ENCODE results near the gene PCSK4.

PCSK4 gene

DNA sequence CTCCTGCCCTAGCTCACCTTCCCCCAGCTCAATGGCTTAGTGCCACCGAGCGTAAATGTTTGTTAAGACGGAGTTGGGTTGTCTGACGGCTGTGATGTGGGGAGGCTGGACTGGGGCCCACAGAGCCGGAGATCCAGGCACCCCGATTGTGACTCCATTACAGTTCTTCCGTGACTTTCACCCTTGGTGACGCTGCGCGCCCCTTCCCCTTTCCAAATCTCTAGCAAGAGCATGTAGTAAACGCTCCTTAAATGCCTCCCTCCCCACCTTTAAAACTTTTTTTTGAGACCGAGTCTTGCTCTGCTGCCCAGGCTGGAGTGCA, 1.7 kb upstream of the PCSK4 start:
- no peak overlapping the region for H3K9ac ChIP-seq (ENCODE audit: low read depth, low read length)
- H3K4me3 ChIP-seq (ENCODE audit: low read length): peak overlapping the region; percentile 65
- H3K4me1 ChIP-seq (ENCODE audit: insufficient read depth, low read length): 0 out of 2 replicates have a peak, but pooled peaks cover 3% of the 10 kb centered on the region
- no peak overlapping the region for H3K27ac ChIP-seq (ENCODE audit: low read depth, low read length)
- H3K9me3 ChIP-seq (ENCODE audit: insufficient read depth, low read depth, low read length): no peaks in the 10 kb centered on the region
- H3K36me3 ChIP-seq (ENCODE audit: insufficient read depth, low read length): no peaks in the 10 kb centered on the region
- peaks cover 30% of the 10 kb centered on the region for H3K27me3 ChIP-seq (ENCODE audit: insufficient read depth, low read length)
- 79% methylated on average over 12 of the region's 12 CpGs for WGBS

DNA sequence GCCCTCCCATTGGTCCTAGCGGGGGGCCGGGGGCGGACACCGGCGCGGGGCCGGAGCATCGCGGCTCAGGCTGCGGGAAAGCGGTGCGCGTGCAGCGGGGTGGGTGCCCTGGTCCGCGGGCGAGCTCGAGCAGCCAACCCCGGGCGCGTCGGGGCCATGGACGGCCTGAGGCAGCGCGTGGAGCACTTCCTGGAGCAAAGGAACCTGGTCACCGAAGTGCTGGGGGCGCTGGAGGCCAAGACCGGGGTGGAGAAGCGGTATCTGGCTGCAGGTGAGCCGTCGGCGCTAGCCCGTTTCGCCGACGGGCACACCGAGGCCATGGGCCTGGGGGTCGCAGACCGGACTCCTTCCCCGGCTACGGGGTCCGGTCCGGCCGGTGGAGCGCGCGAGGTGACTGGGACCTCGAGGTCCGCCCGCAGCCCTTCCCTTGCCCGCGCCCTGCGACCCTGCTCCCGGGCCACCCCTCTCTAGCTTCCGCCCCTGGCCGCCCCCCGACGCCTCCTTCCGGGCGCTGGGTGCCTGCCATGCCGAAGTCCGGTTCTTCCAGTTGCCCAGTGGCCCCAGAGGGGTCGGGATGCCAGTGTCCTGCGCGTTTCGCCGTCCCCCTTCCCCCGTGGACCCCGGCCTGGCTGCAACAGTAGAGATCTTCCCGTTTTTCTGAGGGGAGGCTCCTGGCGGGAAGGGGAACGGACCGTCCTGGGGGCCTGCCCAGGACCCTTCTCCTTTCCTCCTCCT, 1.1 kb upstream of the PCSK4 start, which contains the start of gene REEP6:
TSS of gene REEP6 (plus strand) at position 68 of the 735 bp plus-strand sequence. CDS start at position 157, 89 bp downstream.
- Histone ChIP-seq H3K9me3 (ENCODE audit: insufficient read depth, low read depth, low read length) (no peaks in the 10 kb centered on the region), H3K4me1 (ENCODE audit: insufficient read depth, low read length) (0 out of 2 replicates have a peak, but pooled peaks cover 3% of the 10 kb centered on the region), H3K27me3 (ENCODE audit: insufficient read depth, low read length) (peaks cover 30% of the 10 kb centered on the region), H3K27ac (ENCODE audit: low read depth, low read length) (peak within 1 kb of the TSS; percentile 54; the same call in 1 of the 2 replicates), H3K9ac (ENCODE audit: low read depth, low read length) (peak within 1 kb of the TSS; percentile 82), H3K36me3 (ENCODE audit: insufficient read depth, low read length) (no peaks in the 10 kb centered on the region), H3K4me3 (ENCODE audit: low read length) (peak within 1 kb of the TSS; percentile 82)
- 7% methylated on average over 73 of the region's 73 CpGs for WGBS

DNA sequence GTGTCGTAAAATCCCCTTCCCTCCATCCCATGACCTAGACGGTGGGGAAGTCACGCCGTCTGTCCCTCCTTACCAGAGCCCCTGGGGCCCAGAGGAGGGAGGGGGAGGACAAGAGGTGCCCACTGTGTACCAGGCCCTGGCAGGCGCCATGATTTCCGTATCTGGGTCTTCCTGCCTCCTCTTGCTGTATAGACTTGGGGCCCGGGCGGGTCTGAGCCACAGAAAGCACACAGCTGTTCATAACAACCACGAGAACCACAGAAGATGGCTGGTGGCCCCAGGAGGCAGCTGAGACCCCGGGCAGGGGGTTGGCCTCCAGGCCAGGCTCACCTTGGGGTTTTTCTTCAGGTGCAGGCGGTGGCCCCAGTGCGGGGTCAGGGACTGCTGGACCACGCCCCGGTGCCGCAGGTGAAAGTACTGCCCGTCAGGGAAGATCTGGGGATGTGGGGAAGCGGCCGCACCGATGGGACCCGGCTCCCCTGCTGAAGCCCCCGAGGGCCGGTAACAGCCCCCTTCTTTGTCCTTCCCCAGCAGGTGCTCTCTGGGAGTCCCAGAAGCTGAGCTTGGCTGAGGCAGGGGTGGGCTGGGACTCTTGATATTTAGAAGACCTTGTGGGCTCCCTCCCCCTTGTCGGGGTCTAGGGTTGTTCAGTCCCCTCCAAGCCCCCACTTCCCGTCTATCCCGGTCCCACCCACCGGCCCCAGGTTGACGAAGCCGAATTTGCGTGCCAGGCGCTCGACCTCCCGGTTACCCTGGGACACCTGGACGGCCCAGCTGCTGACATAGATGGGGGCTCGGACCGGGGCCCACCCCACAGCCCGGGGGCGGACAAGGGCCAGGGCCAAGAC, 463 bp downstream of the PCSK4 start:
- peaks cover 30% of the 10 kb centered on the region for H3K27me3 ChIP-seq (ENCODE audit: insufficient read depth, low read length)
- H3K4me1 ChIP-seq (ENCODE audit: insufficient read depth, low read length): 0 out of 2 replicates have a peak, but pooled peaks cover 3% of the 10 kb centered on the region
- peak overlapping the region; percentile 68 for H3K9ac ChIP-seq (ENCODE audit: low read depth, low read length)
- 34% methylated on average over 37 of the region's 37 CpGs for WGBS
- H3K27ac ChIP-seq (ENCODE audit: low read depth, low read length): no peak overlapping the region
- H3K4me3 ChIP-seq (ENCODE audit: low read length): peak overlapping the region; percentile 82
- no peaks in the 10 kb centered on the region for H3K36me3 ChIP-seq (ENCODE audit: insufficient read depth, low read length)
- no peaks in the 10 kb centered on the region for H3K9me3 ChIP-seq (ENCODE audit: insufficient read depth, low read depth, low read length)

DNA sequence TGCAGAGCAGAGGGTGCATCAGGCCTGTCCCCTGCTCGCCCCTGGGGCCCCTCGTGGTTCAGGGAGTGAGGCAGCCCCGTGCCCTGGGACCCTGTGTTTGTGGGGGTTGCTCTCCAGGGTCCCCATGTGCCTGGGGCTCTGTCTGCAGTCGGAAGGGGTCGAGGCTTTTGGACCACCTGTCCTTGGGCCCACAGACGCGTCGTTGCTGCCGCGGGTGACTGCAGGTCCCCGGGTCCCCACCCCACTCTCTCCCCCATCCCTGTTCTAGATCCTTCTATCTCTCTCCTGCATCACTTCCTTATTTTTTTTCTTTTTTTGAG, 1.9 kb downstream of the PCSK4 start:
- Histone ChIP-seq H3K36me3 (ENCODE audit: insufficient read depth, low read length) (no peaks in the 10 kb centered on the region), H3K27me3 (ENCODE audit: insufficient read depth, low read length) (peaks cover 22% of the 10 kb centered on the region), H3K4me1 (ENCODE audit: insufficient read depth, low read length) (0 out of 2 replicates have a peak, but pooled peaks cover 3% of the 10 kb centered on the region), H3K4me3 (ENCODE audit: low read length) (no peak overlapping the region), H3K27ac (ENCODE audit: low read depth, low read length) (no peak overlapping the region), H3K9ac (ENCODE audit: low read depth, low read length) (no peak overlapping the region), H3K9me3 (ENCODE audit: insufficient read depth, low read depth, low read length) (no peaks in the 10 kb centered on the region)
- WGBS: 94% methylated on average over 11 of the region's 11 CpGs

DNA sequence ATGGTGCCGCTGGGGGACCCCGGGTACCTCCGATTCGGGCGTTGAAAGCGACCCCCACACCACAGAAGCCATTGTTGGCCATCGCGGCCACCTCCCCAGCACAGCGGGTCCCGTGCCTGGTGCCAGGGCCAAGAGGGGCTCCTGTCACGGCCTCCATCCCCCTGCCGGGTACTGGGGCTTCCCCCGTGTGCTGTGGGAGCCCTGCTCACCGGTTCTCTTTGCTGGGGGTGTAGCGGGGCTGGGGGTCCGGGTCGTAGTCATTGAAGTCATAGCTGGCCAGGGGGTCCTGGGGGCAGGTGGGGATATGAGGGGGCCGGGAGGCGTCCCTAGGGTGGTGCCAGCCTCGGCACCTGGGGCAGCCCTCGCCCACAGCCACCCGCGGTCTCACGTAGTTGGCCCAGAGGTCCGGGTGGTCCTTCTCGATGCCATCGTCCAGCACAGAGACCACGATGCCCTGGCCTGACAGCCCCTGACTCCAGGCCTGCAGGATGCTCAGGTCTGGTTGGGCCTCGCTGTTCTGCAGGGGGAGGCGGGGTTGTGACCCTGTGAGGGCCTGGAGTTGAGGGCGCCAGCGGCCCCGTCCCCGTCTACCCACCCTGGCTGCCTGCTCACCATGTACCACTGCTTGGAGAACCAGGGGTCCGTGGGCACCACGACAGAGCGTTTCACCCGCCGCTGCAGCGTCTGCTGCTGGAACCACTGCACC, 2.4 kb downstream of the PCSK4 start:
- 0 out of 2 replicates have a peak, but pooled peaks cover 3% of the 10 kb centered on the region for H3K4me1 ChIP-seq (ENCODE audit: insufficient read depth, low read length)

DNA sequence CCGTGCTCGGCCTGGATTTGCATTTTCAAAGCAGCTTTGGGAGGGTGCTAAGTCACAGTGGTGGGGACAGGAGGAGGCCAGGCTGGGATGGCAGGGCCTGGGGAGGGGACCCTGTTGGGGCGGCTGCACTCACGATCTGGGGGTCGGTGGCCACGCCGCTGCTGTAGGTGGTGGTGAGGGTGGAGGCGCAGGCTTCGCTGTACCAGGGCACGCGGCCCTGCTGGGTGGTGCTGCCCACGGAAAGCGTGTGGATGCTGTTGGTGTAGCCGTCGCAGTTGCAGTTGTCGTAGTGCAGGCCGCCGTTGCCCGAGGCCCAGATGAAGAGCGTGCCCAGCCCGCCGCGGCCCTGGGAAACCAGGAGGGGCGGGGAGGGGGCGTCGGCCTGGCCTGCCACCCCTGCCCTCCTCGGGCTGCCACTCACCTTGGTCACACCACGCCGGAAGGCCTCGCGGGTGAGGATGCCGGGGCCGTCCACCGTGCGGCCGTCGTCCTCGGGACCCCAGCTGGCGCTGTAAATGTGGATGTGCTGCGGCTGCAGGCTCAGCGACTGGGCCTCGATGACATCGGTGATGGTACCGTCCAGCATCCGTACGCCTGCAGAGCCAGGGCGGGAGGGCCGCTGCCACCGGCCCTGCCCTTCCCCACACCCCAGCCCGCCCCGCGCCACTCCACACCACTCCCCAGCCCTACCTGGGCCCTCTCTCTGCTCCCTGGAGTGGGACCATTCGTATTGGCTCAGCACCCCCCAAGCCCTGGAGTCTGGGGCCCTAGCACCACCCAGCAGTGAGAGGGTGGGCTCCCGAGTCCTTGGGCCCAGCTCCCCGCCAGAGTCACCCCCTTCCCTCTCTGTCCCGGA, 3.2 kb downstream of the PCSK4 start:
- H3K36me3 ChIP-seq (ENCODE audit: insufficient read depth, low read length): no peaks in the 10 kb centered on the region
- H3K9me3 ChIP-seq (ENCODE audit: insufficient read depth, low read depth, low read length): no peaks in the 10 kb centered on the region
- no peak overlapping the region for H3K9ac ChIP-seq (ENCODE audit: low read depth, low read length)
- H3K27me3 ChIP-seq (ENCODE audit: insufficient read depth, low read length): peaks cover 9% of the 10 kb centered on the region
- H3K4me3 ChIP-seq (ENCODE audit: low read length): no peak overlapping the region
- H3K27ac ChIP-seq (ENCODE audit: low read depth, low read length): no peak overlapping the region
- WGBS: 93% methylated on average over 56 of the region's 56 CpGs
- H3K4me1 ChIP-seq (ENCODE audit: insufficient read depth, low read length): 0 out of 2 replicates have a peak, but pooled peaks cover 3% of the 10 kb centered on the region

More for the DNA sequence above, 2.4 kb downstream of the PCSK4 start:
- no peaks in the 10 kb centered on the region for H3K9me3 ChIP-seq (ENCODE audit: insufficient read depth, low read depth, low read length)
- no peak overlapping the region for H3K4me3 ChIP-seq (ENCODE audit: low read length)
- WGBS: 93% methylated on average over 40 of the region's 40 CpGs
- no peak overlapping the region for H3K9ac ChIP-seq (ENCODE audit: low read depth, low read length)
- no peak overlapping the region for H3K27ac ChIP-seq (ENCODE audit: low read depth, low read length)
- H3K27me3 ChIP-seq (ENCODE audit: insufficient read depth, low read length): peaks cover 17% of the 10 kb centered on the region
- H3K36me3 ChIP-seq (ENCODE audit: insufficient read depth, low read length): no peaks in the 10 kb centered on the region

DNA sequence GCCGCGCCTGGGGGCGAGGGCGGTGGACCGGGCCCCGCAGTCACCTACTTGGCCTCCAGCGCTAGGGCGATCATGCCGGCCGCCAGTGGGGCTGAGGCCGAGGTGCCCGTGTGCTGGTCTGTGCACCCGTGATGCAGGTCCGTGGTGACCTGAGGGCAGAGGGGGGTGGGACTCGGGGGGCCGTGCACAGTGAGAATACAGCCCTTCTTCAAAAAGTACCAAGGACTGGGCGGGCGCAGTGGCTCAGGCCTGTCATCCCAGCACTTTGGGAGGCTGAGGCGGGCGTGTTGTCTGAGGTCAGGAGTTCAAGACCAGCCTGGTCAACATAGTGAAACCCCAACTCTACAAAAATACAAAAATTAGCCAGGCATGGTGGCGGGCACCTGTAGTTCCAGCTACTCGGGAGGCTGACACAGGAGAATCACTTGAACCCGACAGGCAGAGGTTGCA, 6.1 kb downstream of the PCSK4 start:
- Histone ChIP-seq H3K4me3 (ENCODE audit: low read length) (no peak overlapping the region), H3K4me1 (ENCODE audit: insufficient read depth, low read length) (no peaks in the 10 kb centered on the region), H3K9ac (ENCODE audit: low read depth, low read length) (no peak overlapping the region), H3K27ac (ENCODE audit: low read depth, low read length) (no peak overlapping the region), H3K36me3 (ENCODE audit: insufficient read depth, low read length) (no peaks in the 10 kb centered on the region), H3K27me3 (ENCODE audit: insufficient read depth, low read length) (no peaks in the 10 kb centered on the region), H3K9me3 (ENCODE audit: insufficient read depth, low read depth, low read length) (no peaks in the 10 kb centered on the region)
- WGBS: 98% methylated on average over 23 of the region's 23 CpGs

DNA sequence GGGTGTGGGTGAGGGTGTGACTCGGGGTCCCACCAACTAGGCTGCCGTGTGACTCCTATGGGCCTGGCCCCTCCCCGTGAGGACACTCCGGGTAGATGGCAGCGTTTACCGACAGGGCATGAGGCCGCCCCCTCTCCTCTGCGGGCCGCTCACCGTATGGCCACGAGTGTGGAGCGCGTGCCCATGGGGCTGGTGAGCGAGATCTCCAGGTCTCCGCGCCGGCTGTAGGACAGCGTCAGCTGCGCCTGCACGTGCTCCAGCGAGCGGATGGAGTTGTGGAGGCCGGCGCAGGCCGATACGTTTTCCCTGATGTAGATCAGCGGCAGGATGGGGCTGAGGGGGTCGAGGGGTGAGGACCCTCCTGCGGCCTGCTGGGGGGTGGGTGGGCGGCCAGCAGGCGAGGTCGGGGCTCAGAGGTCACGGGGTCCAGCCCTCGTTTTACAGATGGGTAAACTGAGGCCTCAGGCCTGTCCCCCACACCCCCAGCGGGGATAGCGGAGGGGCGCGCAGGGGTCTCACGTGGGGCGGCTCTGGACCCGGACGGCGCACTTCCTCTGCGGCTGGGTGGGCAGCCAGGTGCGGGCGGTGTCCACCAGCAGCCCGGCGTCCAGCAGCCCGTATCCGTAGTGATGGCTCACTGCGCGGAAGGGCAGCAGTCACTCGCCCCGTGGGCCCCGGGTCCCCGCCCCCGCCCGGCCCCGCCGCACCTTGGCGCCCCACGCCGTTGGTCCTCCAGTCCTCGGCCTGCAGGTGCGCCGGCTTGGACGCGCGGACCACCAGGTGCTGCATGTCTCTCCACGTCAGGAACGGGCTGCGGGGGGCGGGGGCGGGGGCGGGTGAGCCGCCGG, 6.8 kb downstream of the PCSK4 start:
- 94% methylated on average over 77 of the region's 77 CpGs for WGBS
- H3K27ac ChIP-seq (ENCODE audit: low read depth, low read length): no peak overlapping the region
- no peaks in the 10 kb centered on the region for H3K27me3 ChIP-seq (ENCODE audit: insufficient read depth, low read length)
- no peaks in the 10 kb centered on the region for H3K36me3 ChIP-seq (ENCODE audit: insufficient read depth, low read length)
- H3K9me3 ChIP-seq (ENCODE audit: insufficient read depth, low read depth, low read length): no peaks in the 10 kb centered on the region
- no peak overlapping the region for H3K4me3 ChIP-seq (ENCODE audit: low read length)
- H3K4me1 ChIP-seq (ENCODE audit: insufficient read depth, low read length): no peaks in the 10 kb centered on the region
- H3K9ac ChIP-seq (ENCODE audit: low read depth, low read length): no peak overlapping the region

DNA sequence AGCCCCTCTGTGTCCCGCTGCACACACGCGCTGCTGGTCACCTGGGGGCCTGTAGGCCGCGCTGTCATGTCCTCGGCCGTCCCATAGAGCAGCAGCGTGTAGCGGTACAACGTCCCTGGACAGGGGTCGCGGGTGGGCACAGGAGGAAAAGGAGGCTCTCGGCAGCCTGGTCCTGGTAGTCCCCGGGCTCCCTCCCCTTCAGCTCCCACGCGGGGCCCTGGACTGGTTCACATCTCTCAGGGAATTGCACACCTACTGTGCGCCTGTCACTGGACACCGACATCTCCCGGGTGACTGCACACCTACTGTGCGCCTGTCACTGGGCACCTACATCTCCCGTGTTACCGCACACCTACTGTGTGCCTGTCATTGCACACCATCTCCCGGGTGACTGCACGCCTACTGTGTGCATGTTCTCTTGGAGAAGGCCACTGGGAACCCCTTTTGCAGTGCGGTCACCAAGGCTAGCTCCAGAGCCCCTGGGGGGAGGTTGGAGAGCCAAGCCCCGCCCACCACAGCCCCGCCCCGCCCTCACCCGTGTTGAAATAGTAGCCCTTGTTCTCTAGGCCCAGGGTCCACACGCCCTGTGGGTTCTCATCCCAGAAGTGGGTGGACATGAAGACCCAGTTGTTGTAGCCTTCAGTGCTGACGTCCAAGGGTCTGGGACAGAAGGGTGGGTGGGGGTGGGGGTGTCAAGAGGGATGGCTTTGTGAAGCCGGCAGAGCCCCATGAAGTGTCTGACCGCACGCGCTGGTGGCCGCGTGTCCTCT, 7.6 kb downstream of the PCSK4 start:
- H3K9ac ChIP-seq (ENCODE audit: low read depth, low read length): no peak overlapping the region
- 90% methylated on average over 37 of the region's 37 CpGs for WGBS

More for the DNA sequence above, 7.6 kb downstream of the PCSK4 start:
- H3K27me3 ChIP-seq (ENCODE audit: insufficient read depth, low read length): no peaks in the 10 kb centered on the region
- no peaks in the 10 kb centered on the region for H3K9me3 ChIP-seq (ENCODE audit: insufficient read depth, low read depth, low read length)
- H3K27ac ChIP-seq (ENCODE audit: low read depth, low read length): no peak overlapping the region
- H3K4me3 ChIP-seq (ENCODE audit: low read length): no peak overlapping the region
- H3K36me3 ChIP-seq (ENCODE audit: insufficient read depth, low read length): peaks cover under 1% of the 10 kb centered on the region; the same call in 1 of the 2 replicates
- no peaks in the 10 kb centered on the region for H3K4me1 ChIP-seq (ENCODE audit: insufficient read depth, low read length)
